Endothelial cell of umbilical vein (primary cell): ENCODE results near the gene GBX2.

ENCODE experiments used
- CTCF ChIP-seq, 2 donors: IDR thresholded peaks; 1 replicate in 1 of 2; 2 replicates in 1 of 2; pipeline ENCODE4 v1.5.1; 2011; ENCODE audit warnings: low read length in 2 of 2, mild to moderate bottlenecking in 2 of 2, moderate library complexity in 2 of 2, control low read depth in 1 of 2, inconsistent platforms in 1 of 2, low read depth in 1 of 2; ENCODE audit not compliant: insufficient read depth in 1 of 2; ENCODE audit errors: extremely low read depth in 1 of 2
- FOS ChIP-seq: IDR thresholded peaks from 2 replicates; pipeline ENCODE4 v1.6.1; 2011; ENCODE audit warnings: mild to moderate bottlenecking, low read length, moderate library complexity, borderline replicate concordance; ENCODE audit not compliant: insufficient read depth
- MYC ChIP-seq: IDR thresholded peaks from one replicate; pipeline ENCODE4 v1.6.1; 2011; ENCODE audit warnings: mild to moderate bottlenecking, low read depth, low read length
- POLR2A ChIP-seq: IDR thresholded peaks from 2 replicates; pipeline ENCODE4 v1.6.1; 2012; ENCODE audit warnings: low read depth, mild to moderate bottlenecking, control low read depth, low read length
- POLR2AphosphoS5 ChIP-seq: IDR thresholded peaks from 2 replicates; pipeline ENCODE4 v1.6.1; 2012; ENCODE audit warnings: low read depth, mild to moderate bottlenecking, control low read depth, low read length, moderate library complexity; ENCODE audit not compliant: insufficient read depth

- no peak for TF ChIP-seq CTCF (IDR thresholded peaks at IDR 0.05; ENCODE audit: extremely low read depth in 1 of 2, insufficient read depth in 1 of 2, low read depth in 1 of 2, low read length in 2 of 2)
- TF ChIP-seq POLR2AphosphoS5: no peak
- no peak for TF ChIP-seq MYC
- no peak for TF ChIP-seq POLR2A
- no peak for TF ChIP-seq FOS
Observed at GRCh38 chr2:236120829-236121228, 47.4 kb downstream of the GBX2 start.
